Kasumi-1 (cell line): Measurements from ENCODE around the gene FSTL4.

Experiments
- DNase-seq, 2 experiments: peaks; one replicate each; lab custom pipeline; 2025; lab: John Stamatoyannopoulos, UW

FSTL4 gene

DNA sequence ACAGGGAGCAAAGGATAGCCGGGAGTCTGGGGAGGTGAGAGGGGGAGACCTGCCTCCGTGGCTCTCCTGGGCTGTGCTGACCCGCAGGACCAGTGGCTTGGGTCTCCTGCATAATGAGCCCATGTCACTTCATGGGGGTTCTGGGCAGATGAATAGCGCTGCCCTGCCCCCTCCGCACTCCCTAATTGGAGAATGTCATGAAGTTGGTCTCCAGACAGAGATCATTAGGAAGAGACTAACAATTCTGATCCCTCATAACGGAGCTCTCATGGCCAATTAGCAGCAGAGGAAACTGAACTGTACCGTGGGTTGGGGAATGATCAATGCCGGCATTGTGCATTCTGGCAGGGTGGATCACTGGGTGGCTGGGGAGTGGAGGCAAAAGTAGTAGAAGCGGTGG is 186.1 kb downstream of the FSTL4 start:
- DNase-seq, result no peak

- no peak for DNase-seq
These were observed 186.6 kb downstream of the FSTL4 start for GRCh38 chr5:133425764-133426163.

DNA sequence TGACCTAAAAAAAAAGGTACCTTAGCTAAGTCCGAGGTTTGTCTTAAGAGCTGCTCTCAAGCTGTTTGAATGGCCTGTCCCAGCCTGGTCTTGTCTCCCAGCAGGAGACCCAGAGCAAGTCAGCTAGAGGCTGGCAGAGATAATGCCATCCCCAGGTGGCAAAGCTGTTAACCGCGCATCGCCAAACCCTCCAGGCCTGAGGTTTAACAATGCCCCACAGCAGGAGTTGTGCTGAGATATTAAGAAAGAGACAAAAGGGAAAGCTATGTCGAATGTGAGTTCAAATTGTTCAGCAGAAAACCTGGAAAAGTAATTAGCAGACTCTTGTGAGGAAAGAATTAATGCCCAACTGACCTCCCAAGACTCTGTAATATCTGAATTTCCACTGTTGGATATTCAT is 187.1 kb downstream of the FSTL4 start:
- DNase-seq, result no peak

DNA sequence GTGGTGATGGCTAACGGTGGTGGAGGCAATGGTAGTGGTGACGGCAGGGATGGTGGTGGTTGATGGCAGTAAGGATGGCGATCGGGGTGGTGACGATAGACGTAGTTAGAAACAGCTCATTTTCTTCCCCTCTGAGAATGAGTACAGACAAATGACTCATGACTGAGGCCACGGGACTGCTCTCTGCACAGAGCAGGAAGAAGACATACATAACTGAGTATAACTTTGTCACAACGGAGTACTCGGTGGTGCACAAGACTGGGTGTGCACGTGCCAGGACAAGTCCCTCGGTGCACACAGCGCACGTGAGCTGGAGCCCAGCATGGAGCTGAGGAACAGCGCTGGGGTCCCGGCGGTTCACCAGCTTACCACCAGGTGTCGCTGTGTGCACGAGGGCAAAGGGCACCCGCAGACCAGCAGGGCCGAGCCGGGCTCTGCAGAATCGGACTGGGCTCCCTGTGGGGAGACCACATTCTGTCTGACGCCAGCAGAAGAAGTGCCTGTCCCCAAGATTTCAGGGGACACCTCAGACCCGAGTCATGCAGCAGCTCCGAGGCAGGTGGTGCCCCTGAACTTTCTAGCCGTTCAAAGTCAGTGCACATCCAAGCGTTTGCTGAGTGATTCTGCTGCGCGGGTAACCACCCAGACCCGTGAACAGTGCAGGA is 188.6 kb downstream of the FSTL4 start:
- peak; percentile 32 to 47 for DNase-seq

DNA sequence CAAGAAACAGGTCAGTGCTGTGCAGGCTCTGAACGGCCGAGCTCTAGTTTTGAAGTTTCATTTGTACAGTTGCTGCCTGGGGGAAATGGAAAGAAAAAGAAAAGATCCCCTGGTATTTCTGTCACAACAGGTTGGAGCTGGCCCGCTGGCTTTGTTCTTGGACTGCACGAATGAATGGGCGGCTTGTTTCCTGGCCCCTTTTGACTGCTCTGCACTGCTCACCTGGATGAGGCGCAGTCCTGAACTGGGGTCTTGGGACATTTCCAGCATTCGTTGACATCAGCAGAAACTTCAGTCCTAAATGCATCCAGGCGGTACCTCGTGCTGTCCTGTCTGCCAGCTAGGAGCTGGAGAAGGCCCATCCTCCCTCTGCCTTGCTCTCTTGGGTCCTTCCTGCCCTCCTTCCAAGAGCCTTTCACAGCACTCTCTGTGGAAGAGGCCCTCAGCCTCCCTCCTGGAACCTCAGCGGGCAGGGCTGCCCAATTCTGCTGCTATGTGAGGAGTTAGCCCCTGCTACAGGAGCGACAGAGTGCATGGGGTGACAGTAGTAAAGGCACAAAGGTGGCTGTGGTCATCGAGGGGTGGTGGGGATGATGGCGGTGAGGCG is 189.2 kb downstream of the FSTL4 start:
- DNase-seq, result no peak

DNA sequence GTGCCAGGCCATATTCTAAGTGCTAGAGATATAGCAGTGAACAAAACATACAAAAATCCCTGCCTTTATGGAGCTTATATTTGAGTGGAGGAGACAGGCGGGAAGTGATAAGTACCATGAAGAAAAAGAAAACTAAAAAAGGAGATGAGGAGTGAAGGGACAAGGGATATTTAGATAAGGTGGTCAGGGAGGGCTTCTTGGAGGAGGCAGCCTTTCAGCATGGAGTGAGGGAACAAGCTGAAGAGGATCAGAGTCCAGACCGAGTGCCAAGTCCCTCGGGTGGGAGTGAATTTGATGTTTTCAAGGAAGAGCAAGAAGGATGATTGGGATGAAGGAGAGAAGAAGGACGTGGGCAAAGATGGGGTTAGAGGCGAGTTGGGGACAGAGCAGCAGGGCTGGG is 190.5 kb downstream of the FSTL4 start:
- no peak for DNase-seq

DNA sequence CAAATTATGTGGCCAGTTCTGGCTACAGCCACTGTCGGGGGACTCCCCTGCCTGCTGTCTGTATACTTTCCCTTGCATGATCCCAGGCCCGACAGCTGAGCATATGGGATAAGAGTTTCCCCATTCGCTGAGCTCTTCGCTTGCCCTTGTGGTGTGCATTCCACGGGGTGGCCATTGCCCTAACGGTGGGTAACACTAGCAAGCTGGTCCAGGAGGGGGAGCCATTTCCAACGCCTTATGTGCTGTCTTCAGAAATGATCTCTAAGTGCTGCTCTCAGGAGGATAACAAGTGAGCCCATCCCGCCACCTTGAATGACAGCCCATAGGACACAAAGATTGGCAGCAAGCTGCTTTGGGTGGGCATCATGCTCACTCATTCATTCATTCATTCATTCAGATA is 190.9 kb downstream of the FSTL4 start:
- peak; percentile 32 to 52 for DNase-seq

GRCh38 chr5:133420440-133421301 is 191.7 kb downstream of the FSTL4 start:
- no peak for DNase-seq

- no peak for DNase-seq
These were observed 196.4 kb downstream of the FSTL4 start for GRCh38 chr5:133415906-133416305.

DNA sequence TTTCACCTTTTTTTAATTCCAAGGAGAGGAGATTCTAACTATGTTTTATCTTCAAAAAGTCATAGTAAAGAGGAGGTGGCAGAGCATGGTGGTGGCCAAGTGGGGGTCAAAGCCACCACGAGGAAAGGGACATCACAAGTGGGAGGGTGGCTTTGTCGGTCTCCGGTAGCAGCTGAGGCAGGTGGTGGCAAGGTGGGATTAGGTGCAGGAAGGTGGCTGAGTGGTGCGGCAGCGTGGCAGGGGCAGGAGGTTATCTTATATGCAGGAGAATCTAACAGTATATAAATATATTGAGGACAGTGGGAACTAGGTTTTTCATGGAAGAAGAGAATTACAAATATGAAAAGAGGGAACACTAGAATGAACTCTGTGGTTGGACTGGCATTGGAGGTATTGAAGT is 196.8 kb downstream of the FSTL4 start:
- no peak for DNase-seq

- DNase-seq, result no peak
These were observed 199.7 kb downstream of the FSTL4 start for GRCh38 chr5:133412661-133413060.

DNA sequence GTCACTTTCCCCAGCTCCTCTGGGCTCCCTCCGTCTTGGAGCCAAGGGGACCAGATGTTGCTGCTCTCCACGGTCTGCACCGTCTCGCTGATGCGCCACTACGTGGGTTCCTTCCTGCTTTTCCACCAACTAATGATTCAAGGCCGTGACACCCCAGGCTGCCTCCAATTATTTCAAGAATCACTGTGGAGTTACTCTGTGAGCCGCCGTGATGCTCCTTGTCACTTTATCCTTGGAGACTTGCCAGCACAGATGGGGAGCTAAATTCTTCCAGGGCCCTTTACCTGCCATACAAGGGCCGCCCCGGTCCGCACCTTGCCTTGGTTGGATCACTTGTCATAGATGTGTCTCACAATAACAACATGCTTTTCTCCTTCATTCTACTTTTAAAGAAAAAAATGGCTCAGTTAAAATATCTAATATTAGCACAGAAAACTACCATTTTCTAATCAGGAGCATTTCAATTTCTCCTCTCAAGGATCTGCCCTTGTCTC is 202.0 kb downstream of the FSTL4 start:
- no peak for DNase-seq

- DNase-seq, result no peak
These were observed 203.1 kb downstream of the FSTL4 start for GRCh38 chr5:133409210-133409674.

DNA sequence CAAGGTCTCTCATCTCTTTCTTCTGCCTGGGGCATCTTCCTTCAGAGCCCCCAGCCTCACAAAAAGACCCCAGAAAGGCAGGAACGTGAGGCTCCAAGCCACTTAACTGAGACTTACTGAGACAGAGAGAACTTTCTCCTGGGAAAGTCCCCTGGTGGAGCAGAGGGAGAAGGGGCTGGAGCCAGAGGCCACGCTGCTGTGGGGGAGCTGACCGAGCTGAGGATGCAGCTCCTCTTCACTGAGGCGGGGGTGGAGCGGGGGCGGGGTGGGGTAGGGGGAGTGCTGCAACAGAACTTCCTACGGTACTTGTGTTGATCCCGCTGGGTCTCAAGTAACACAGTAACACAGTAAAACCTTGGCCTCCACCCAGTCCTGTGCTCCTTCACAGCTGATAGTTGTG is 204.0 kb downstream of the FSTL4 start:
- no peak for DNase-seq

GRCh38 chr5:133406977-133407632 is 205.2 kb downstream of the FSTL4 start:
- DNase-seq, result no peak

DNA sequence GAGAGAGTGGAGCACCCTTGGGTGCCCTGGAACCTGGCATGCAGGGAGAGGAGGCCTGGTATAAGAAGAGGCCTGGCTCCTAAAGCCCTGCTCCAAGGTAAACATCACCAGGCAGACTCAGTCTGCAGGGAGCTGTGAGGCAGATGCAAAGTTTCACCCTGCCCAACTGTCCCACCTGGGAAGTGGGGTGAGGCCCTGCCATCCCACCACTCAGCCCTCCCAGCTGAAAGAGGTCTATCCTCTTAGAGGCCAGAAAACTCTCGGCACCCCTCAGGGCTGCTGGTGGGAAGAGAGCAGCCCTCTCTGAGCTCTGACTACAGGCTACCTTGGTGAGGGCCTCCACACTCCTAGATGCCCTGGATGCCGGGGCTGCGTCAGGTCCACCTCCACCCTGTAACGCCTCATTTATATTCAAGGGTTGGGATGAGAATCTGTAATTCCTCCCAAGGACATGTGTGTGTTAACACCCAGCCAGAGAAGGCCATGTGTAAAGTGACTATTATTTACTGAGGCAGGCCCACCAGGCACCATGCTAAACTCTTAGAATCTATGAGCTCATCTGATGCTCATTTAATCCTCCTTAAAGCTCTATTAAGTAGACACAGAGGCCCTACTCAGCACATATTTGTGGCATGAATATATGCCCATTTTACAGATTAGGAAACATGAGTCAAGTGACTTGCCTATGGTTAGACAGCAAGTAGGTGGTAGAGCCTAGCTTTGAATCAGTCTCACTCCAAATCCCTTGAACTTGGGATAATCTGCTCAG is 205.9 kb downstream of the FSTL4 start:
- no peak for DNase-seq

- no peak for DNase-seq
These were observed 206.9 kb downstream of the FSTL4 start for GRCh38 chr5:133405275-133406034.

GRCh38 chr5:133404724-133405123 is 207.6 kb downstream of the FSTL4 start:
- DNase-seq, result peak; percentile 8 to 31

GRCh38 chr5:133403741-133404364 is 208.5 kb downstream of the FSTL4 start:
- DNase-seq, result no peak

DNA sequence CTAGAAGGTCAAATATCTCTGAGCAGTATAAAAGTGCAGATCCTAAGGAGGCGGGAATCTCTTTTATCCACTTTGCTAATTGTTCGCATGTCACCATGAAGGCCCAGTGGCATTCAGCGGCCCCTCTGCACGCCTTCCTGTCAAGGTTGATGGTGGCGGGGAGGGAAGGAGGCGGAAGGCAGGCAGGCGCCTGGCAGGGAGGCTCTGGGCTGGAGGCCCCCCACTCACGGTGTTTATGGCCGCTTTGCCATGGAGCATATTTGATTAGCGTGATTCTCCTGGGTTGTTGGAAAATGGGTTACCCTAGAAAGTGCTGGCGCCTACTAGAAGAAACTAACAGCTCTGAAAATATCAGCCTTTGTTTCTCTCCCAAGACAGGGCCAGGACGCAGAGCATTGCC is 209.6 kb downstream of the FSTL4 start:
- no peak for DNase-seq
